ENCODE measurements around the gene GJD4.

GJD4 gene, protein sequence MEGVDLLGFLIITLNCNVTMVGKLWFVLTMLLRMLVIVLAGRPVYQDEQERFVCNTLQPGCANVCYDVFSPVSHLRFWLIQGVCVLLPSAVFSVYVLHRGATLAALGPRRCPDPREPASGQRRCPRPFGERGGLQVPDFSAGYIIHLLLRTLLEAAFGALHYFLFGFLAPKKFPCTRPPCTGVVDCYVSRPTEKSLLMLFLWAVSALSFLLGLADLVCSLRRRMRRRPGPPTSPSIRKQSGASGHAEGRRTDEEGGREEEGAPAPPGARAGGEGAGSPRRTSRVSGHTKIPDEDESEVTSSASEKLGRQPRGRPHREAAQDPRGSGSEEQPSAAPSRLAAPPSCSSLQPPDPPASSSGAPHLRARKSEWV

DNA sequence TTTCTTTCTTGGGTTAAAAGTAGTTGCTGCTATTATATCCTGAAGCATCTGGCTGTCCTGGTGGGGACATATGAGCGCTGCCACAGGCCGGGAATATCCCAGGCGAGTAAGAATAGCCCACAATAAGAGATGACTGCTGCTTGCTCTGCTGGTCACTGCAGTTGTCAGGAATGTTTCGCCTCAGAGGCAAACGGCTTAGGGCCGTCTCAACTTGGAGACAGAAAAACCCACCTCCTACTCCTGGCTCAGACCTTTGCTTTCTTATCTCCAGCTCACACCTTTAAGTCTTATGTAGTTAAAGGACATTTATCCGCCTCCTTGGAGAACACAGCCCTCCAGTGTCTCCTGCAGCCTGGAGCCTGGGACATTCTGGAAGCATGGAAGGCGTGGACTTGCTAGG lies at the start of gene GJD4:
GJD4 (plus strand) TSS at position 151 of the 400 bp plus-strand sequence; CDS start at position 378, 227 bp downstream.
- no peak for ATAC-seq
- no peak for TF ChIP-seq ARNTL (CRISPR knock-in tag; IDR thresholded peaks at IDR 0.05; ENCODE audit: borderline replicate concordance, low read depth)
- no peak for TF ChIP-seq ZFP3 (CRISPR knock-in tag; IDR thresholded peaks at IDR 0.05)
- TF ChIP-seq, protein P1, sequence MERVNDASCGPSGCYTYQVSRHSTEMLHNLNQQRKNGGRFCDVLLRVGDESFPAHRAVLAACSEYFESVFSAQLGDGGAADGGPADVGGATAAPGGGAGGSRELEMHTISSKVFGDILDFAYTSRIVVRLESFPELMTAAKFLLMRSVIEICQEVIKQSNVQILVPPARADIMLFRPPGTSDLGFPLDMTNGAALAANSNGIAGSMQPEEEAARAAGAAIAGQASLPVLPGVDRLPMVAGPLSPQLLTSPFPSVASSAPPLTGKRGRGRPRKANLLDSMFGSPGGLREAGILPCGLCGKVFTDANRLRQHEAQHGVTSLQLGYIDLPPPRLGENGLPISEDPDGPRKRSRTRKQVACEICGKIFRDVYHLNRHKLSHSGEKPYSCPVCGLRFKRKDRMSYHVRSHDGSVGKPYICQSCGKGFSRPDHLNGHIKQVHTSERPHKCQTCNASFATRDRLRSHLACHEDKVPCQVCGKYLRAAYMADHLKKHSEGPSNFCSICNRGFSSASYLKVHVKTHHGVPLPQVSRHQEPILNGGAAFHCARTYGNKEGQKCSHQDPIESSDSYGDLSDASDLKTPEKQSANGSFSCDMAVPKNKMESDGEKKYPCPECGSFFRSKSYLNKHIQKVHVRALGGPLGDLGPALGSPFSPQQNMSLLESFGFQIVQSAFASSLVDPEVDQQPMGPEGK (CRISPR knock-in tag; IDR thresholded peaks at IDR 0.05; ENCODE audit: borderline replicate concordance), result no peak
- TF ChIP-seq, protein P2, sequence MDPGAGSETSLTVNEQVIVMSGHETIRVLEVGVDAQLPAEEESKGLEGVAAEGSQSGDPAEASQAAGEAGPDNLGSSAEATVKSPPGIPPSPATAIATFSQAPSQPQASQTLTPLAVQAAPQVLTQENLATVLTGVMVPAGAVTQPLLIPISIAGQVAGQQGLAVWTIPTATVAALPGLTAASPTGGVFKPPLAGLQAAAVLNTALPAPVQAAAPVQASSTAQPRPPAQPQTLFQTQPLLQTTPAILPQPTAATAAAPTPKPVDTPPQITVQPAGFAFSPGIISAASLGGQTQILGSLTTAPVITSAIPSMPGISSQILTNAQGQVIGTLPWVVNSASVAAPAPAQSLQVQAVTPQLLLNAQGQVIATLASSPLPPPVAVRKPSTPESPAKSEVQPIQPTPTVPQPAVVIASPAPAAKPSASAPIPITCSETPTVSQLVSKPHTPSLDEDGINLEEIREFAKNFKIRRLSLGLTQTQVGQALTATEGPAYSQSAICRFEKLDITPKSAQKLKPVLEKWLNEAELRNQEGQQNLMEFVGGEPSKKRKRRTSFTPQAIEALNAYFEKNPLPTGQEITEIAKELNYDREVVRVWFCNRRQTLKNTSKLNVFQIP (CRISPR knock-in tag; IDR thresholded peaks at IDR 0.05; ENCODE audit: borderline replicate concordance, low read depth), result no peak
- TF ChIP-seq, protein P3, sequence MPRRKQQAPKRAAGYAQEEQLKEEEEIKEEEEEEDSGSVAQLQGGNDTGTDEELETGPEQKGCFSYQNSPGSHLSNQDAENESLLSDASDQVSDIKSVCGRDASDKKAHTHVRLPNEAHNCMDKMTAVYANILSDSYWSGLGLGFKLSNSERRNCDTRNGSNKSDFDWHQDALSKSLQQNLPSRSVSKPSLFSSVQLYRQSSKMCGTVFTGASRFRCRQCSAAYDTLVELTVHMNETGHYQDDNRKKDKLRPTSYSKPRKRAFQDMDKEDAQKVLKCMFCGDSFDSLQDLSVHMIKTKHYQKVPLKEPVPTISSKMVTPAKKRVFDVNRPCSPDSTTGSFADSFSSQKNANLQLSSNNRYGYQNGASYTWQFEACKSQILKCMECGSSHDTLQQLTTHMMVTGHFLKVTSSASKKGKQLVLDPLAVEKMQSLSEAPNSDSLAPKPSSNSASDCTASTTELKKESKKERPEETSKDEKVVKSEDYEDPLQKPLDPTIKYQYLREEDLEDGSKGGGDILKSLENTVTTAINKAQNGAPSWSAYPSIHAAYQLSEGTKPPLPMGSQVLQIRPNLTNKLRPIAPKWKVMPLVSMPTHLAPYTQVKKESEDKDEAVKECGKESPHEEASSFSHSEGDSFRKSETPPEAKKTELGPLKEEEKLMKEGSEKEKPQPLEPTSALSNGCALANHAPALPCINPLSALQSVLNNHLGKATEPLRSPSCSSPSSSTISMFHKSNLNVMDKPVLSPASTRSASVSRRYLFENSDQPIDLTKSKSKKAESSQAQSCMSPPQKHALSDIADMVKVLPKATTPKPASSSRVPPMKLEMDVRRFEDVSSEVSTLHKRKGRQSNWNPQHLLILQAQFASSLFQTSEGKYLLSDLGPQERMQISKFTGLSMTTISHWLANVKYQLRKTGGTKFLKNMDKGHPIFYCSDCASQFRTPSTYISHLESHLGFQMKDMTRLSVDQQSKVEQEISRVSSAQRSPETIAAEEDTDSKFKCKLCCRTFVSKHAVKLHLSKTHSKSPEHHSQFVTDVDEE (CRISPR knock-in tag; IDR thresholded peaks at IDR 0.05), result no peak
- TF ChIP-seq ZNF70 (CRISPR knock-in tag; IDR thresholded peaks at IDR 0.05), result no peak
- no peak for TF ChIP-seq SNAI2 (CRISPR knock-in tag; IDR thresholded peaks at IDR 0.05)
- TF ChIP-seq ZC3H10 (CRISPR knock-in tag; IDR thresholded peaks at IDR 0.05), result no peak
- TF ChIP-seq TOX (CRISPR knock-in tag; IDR thresholded peaks at IDR 0.05; ENCODE audit: borderline replicate concordance), result no peak
- TF ChIP-seq ZNF8 (CRISPR knock-in tag; IDR thresholded peaks at IDR 0.05), result no peak
- TF ChIP-seq ISL1 (CRISPR knock-in tag; IDR thresholded peaks at IDR 0.05), result no peak
- TF ChIP-seq RARB (CRISPR knock-in tag; IDR thresholded peaks at IDR 0.05), result no peak
- no peak for TF ChIP-seq CSDC2 (CRISPR knock-in tag; IDR thresholded peaks at IDR 0.05)
- TF ChIP-seq ESRRG (CRISPR knock-in tag; IDR thresholded peaks at IDR 0.05), result no peak
- TF ChIP-seq, protein P4, sequence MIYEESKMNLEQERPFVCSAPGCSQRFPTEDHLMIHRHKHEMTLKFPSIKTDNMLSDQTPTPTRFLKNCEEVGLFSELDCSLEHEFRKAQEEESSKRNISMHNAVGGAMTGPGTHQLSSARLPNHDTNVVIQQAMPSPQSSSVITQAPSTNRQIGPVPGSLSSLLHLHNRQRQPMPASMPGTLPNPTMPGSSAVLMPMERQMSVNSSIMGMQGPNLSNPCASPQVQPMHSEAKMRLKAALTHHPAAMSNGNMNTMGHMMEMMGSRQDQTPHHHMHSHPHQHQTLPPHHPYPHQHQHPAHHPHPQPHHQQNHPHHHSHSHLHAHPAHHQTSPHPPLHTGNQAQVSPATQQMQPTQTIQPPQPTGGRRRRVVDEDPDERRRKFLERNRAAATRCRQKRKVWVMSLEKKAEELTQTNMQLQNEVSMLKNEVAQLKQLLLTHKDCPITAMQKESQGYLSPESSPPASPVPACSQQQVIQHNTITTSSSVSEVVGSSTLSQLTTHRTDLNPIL (CRISPR knock-in tag; IDR thresholded peaks at IDR 0.05; ENCODE audit: low read depth), result no peak
- no peak for TF ChIP-seq GLIS3 (CRISPR knock-in tag; IDR thresholded peaks at IDR 0.05)
- no peak for TF ChIP-seq PPARA (CRISPR knock-in tag; IDR thresholded peaks at IDR 0.05; ENCODE audit: borderline replicate concordance)
- TF ChIP-seq, protein P5, sequence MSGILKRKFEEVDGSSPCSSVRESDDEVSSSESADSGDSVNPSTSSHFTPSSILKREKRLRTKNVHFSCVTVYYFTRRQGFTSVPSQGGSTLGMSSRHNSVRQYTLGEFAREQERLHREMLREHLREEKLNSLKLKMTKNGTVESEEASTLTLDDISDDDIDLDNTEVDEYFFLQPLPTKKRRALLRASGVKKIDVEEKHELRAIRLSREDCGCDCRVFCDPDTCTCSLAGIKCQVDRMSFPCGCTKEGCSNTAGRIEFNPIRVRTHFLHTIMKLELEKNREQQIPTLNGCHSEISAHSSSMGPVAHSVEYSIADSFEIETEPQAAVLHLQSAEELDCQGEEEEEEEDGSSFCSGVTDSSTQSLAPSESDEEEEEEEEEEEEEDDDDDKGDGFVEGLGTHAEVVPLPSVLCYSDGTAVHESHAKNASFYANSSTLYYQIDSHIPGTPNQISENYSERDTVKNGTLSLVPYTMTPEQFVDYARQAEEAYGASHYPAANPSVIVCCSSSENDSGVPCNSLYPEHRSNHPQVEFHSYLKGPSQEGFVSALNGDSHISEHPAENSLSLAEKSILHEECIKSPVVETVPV (CRISPR knock-in tag; IDR thresholded peaks at IDR 0.05), result no peak

DNA sequence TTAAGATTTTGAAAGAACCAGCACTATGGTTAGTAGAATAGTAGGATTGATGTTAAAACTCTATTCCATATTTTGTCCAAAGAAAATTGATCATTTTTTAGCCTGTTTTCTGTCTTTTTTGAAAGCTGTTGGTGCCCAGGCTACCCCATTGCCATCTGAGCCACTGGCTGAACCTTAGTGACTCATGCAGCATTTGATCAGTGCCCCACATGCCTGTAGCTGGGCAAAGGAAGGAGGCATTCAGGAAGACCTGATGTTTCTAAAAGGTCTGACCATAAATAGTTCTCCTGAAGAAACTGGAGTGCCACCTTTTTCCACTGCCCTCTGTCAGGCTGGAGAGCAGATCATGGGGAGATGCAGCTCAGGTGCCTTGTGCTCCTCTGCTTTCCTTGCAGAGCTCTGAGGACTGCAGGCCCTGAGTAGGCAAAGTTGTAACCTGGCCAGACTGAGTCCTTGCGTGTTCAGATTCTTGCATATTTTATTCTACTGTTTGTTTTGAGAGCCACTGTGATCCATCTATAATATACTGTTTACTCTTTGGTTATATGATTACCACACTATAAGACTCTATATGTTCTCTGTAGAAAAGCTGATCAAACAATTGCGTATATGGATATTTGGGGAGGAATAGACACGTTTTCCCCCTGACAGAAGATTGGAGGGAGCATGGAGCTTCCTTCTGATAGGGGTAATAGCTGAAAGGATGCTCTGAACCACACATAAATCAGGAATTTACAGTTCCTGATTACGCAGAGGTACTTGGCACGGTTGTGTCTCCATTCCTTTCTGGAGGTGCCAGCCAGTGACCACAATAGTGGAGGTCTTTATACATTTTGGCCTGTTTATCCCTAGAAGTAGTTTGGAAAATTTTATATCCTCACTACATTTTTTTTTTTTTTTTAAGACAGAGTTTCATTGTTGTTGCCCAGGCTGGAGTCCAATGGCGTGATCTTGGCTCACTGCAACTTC lies 48.9 kb upstream of the GJD4 start:
- ATAC-seq, result peak; percentile 84
- no peak for TF ChIP-seq OSR1 (CRISPR knock-in tag; IDR thresholded peaks at IDR 0.05)
- TF ChIP-seq, protein P5 (CRISPR knock-in tag; IDR thresholded peaks at IDR 0.05), result no peak
- no peak for TF ChIP-seq ZFP30 (CRISPR knock-in tag; IDR thresholded peaks at IDR 0.05)
- no peak for TF ChIP-seq BACH2 (CRISPR knock-in tag; IDR thresholded peaks at IDR 0.05; ENCODE audit: borderline replicate concordance)
- TF ChIP-seq TCF4 (CRISPR knock-in tag; IDR thresholded peaks at IDR 0.05; ENCODE audit: borderline replicate concordance), result no peak
- no peak for TF ChIP-seq TOX (CRISPR knock-in tag; IDR thresholded peaks at IDR 0.05; ENCODE audit: borderline replicate concordance)
- no peak for TF ChIP-seq CSDC2 (CRISPR knock-in tag; IDR thresholded peaks at IDR 0.05)
- no peak for TF ChIP-seq ESRRG (CRISPR knock-in tag; IDR thresholded peaks at IDR 0.05)
- no peak for TF ChIP-seq ARNTL (CRISPR knock-in tag; IDR thresholded peaks at IDR 0.05; ENCODE audit: borderline replicate concordance, low read depth)
- no peak for TF ChIP-seq ZFP3 (CRISPR knock-in tag; IDR thresholded peaks at IDR 0.05)
- no peak for TF ChIP-seq PPARA (CRISPR knock-in tag; IDR thresholded peaks at IDR 0.05; ENCODE audit: borderline replicate concordance)
- TF ChIP-seq, protein P4 (CRISPR knock-in tag; IDR thresholded peaks at IDR 0.05; ENCODE audit: low read depth), result no peak
- TF ChIP-seq, protein P2 (CRISPR knock-in tag; IDR thresholded peaks at IDR 0.05; ENCODE audit: borderline replicate concordance, low read depth), result no peak
- no peak for TF ChIP-seq ZC3H10 (CRISPR knock-in tag; IDR thresholded peaks at IDR 0.05)
